ENCODE measurements around the gene MMP19.
A peak's percentile ranks its signal among the peaks of the same experiment; 100 is the strongest.
"Not testable (repeated sequence)": the region's sequence is repeated elsewhere in the genome, so short reads cannot be mapped to it uniquely, and the experiment has no call there.

Gene MMP19

DNA sequence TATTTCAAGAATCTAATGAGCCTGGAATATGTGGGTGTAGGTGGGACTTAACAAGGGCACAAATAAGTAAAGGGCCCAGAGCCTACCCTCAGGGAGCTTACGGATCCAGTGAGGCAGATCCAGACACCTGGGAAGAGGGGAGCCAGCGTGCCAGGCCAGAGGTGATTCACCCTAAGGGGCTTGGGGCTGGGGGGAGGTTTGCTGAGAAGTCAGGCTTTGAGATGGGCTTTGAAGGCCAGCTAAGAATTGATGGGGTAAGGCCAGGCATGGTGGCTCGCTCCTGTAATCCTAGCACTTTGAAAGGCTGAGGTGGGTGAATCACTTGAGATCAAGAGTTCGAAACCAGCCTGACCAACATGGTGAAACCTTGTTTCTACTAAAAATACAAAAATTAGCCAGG lies 695 bp upstream of the MMP19 start:
- DNase-seq (ENCODE audit: low read depth in 2 of 2): no peak

DNA sequence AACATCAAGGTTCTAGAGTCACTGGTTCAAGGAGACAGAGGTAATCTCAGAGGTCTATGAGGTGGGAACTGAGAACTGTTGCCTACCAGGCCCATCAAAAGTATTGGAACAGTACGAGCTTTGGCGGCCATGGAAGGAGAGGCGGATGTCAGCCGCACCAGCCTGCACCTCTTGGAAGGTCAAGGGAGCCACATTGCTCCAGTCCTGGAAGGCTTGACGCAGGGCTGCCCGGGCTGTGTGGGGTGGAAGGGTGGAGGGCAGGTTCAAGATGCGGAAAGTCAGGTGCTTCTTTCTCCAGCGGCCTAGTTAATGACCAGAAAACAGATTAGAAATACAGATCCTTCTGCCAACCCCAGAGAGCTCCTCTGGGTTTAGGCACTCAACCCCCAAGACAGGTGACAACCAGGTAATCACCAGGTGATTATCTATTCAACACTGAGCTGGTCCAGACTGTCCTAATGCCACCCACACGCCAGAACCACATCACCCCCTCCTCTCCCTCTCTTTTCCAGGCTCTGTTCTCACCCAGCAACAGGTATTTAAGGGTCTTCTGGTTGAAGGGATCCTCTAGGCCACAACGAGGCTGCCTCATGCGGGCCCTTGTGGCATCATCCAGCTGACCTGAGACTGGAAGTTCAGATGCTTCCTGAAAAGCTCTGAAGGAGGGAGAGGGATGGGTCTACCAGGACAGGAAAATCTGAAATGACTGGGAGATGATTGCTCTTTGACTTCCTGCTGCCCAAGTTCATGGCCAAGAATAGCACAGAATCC lies 2.0 kb downstream of the MMP19 start:
- no peak for DNase-seq (ENCODE audit: low read depth in 2 of 2)

DNA sequence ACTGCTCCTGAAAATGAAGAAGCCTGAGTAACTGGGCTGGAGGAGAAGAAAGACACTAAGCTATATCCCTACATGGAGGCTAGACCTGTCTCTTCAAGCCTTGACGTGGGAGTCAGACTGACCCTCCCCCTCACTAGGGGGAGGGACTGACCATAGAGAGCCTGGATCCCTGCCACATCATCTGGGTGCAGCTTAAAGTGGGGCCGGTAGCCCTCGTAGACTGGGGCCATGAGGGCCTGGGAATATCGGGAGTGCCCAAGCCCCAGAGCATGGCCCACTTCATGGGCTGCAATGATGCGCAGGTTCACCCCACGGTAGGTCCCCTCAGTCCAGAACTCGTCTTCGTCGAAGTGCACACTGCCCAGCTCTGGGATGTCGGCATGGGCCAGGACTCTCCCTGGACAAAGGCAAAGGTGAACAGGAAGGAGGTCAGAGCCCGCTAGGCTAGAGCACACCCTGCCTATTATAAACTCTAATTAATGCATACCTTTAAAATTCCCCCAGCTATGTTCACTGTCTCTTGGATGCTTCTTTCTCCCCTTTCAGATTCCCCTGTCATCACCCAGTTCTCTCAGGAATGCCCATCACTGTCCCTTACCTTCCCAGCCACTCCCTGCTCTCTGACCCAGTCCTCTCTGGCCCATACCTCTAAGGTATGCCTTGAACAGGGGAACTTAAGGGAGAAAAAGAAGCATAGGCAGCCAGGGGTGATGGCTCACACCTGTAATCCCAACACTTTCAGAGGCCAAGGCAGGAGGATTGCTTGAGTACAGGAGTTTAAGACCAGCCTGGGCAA lies 3.2 kb downstream of the MMP19 start:
- no peak for DNase-seq (ENCODE audit: low read depth in 2 of 2)

DNA sequence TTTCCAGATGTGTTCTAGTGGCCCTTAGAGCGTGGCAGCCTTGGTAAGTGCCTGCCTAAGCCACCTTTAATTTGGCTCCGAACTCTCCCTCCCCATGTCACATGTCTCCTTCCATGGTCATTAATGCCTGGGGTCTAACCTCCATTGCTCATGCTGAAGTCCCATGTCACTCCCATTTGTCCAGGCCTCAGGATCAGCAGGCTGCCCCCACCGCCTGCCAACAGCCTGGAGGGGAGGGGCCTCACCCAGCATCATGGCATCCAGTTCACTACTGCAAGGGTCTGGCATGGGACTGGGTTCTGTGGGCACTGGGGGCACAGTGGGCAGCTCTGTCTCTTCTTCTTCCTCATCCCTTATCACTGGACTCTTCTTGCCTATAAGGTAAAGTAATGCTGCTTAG lies 4.4 kb downstream of the MMP19 start:
- DNase-seq (ENCODE audit: low read depth in 2 of 2): no peak

DNA sequence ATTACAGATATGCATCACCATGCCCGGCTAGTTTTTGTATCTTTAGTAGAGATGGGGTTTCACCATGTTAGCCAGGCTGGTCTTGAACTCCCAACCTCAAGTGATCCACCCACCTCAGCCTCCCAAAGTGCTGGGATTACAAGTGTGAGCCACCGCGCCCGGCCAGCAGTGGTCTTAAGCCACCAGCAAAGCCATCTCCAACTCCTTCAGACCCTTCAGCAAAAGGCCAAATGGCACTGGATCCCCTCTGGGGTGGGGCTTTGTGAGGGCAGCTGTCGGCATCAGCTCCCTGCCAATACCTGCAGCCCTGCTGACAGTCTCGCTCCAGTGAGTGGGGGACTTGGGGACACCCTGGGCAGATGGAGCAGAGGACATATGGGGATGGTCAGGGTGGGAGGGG lies 8.3 kb downstream of the MMP19 start:
- not testable (repeated sequence) for DNase-seq (ENCODE audit: low read depth in 2 of 2)

DNA sequence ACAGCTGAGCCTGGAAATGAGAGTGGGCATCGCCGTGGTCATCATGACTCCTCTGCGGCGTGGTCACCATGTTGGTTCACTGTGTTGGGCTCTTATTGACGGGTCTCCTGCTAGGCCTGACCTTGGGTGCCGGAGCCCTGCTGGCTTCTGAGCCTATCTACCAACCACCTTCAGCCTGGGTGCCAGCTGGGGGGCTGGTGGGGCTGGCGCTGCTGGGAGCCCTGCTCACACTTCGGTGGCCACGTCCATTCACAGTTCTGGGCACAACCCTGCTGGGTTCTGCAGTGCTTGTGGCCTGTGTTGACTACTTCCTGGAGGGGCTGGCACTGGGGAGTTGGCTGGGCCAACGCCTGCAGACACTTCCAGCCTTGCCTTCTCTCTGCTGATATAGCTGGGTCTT lies 9.7 kb downstream of the MMP19 start:
- DNase-seq (ENCODE audit: low read depth in 2 of 2): no peak

DNA sequence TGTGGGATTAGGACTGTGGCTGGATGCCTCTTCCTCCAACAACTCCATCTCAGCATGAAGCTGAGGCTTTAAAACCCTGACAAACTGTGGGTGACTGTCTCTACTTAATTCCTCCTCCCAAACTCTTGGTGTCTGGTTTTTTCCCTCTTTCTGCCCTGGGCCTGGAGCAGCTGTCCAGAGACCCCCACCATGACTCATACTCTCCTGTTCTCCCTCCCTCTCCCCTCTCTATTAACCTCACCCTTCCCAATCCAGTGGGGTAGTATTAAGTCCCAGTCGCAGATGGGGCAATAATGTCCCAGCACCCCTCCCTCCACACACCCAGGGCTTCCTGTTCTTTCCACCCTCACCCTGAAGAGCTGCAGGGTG lies 11.3 kb downstream of the MMP19 start:
- no peak for DNase-seq (ENCODE audit: low read depth in 2 of 2)

DNA sequence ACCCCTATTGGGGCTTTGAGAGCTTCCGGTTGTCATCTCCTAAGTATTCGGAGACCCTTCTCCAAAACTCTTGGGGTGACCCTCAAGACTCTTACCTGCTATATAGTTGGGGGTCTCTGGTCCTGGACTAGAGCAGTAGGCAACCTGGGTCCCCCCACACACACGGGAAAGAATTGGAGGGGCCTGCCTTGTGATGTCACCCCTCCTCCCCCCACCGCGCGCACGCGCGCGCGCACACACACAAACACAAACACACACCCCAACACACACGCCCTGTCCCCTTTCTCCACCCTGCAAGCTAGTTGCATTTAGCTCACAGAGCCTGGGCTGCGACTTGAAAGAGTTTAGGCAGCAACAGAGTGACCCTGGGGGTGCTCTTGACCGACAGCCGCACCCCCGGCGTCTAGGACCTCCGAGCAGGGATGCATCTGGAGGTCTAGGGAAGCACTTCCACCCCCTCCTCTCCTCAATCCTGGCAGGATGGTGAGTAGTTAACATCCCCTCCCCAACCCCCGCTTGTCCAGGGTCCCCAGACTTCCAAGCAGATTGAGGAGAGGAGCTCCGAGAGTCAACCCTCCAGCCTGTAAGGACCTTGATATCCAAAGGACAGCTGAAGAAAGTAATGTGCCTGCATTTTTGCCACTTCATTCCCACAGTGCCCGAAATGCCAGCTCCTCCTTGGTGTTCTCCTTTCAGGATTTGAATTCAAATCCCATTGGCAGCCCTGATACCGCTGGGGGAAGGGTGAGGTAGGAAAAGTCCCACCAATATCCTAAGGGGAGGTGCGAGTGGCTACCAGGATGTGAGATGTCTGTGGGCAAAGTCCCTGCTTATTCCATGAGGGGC lies 11.9 kb downstream of the MMP19 start:
- DNase-seq (ENCODE audit: low read depth in 2 of 2): peak; percentile 35 to 36

DNA sequence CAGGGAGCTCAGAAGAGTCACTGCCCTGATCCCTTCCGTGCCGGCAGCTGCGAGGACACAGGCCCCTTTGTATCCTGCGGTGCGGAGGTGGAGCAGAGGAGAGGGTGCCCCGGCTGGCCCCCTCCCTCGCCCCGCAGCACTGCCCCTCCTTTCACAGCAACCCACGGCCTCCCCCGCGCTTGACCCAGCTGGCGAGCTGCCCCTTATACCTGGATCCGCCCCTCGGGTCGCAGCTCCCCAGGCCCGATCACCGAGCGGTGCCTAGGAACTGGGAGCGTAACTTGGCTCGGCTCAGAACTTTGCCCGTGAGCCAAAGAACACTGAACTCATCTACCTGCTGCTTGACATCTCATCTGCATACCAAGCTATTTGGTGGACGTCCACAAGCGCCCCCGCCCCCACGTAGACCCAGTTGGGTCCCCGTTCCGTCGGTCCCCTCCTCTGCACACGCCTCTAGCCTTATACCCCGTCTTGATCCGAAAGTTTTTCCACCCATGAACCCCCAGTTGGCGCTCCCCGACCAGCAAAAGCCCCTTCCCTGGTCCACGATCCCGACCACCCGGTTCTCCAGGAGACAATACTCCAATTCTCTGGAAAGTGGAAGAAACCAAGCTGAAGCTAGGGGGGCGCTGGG lies 12.7 kb downstream of the MMP19 start:
- no peak for DNase-seq (ENCODE audit: low read depth in 2 of 2)

DNA sequence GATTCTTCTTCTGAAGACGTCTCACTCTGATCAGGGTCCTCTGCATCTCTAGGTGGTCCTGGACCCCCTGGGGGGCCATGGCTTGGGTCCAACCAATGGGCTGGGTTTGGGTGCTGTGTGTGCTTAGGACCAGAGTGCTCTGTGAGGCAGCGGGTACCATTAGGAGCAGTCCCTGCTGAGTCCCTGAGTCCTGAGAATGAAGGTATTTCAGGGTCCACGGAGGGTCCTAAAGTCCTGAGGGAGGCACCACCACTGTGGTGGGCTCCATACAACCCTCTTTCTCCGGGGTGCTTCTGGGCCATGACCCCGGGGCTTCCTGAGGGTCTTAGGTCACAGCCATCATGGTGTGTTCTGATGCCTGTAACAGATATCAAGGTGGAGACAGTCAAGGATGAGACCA lies 14.4 kb downstream of the MMP19 start:
- no peak for DNase-seq (ENCODE audit: low read depth in 2 of 2)

DNA sequence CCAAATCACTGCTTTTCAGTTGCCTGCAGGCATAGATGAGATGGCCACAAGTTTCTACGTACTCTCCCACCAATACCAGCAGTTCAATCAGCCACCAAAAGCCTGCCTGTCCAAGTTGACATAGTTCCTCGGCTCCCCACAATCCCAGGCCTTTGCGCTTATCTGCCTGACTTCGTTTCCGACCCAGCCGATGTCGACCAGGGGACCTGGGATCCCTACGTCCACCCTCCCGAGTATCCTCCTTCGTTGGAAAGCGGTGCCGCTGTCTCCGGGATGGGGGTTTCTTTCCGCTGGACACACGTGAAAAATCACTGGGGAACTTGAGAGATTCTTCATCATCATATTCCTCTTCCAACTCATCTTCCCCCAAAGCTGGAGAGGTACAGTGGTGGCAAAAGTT lies 14.9 kb downstream of the MMP19 start:
- DNase-seq (ENCODE audit: low read depth in 2 of 2): no peak

DNA sequence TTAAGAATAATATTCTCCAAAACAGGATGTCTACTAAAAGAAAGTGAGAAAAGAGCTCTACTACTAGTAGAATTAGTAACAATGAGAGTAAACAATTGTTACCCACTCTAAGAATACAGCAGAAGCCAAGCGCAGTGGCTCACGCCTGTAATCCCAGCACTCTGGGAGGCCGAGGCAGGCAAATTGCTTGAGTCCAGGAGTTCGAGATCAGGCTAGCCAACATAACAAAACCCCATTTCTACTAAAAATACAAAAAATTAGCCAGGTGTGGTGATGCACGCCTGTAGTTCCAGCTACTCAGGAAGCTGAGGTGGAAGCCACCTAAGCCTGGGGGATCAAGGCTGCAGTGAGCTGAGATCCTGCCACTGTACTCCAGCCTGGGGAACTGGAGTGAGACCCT lies 18.0 kb downstream of the MMP19 start:
- no peak for DNase-seq (ENCODE audit: low read depth in 2 of 2)

DNA sequence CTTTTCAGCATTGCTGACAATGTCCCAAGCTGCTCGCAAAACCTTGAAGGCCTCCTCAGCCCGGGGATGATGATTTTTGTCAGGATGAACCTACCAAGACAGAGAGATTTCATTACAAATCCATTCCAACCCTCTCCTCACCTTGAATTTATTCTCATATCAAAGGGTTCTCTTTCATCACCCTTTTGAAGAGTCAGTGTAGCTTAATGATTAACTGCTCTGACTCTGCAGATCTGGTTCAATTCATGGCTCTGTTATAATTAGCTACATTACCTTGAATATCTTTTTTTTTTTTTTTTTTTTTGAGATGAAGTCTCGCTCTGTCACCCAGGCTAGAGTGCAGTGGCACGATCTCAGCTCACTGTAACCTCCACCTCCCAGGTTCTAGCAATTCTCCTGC lies 19.3 kb downstream of the MMP19 start:
- DNase-seq (ENCODE audit: low read depth in 2 of 2): no peak

DNA sequence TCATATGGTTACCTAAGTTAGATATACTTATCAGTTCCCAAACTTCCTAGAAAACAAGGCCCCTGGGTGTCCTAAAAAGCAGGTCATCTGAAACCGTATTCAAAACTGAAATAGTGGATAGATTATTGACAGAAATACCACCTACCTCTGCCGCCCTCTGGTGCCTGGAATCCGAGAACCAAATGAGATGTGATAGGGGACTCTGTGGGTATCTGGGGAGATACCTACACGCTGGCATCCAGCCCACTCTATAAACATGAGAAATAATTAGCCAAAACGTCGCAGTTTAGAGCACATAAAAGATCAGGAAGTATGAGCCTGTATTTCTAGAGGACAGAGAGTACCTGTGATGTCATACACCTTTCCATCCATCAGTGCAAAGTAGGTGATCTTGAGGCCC lies 20.5 kb downstream of the MMP19 start:
- no peak for DNase-seq (ENCODE audit: low read depth in 2 of 2)

DNA sequence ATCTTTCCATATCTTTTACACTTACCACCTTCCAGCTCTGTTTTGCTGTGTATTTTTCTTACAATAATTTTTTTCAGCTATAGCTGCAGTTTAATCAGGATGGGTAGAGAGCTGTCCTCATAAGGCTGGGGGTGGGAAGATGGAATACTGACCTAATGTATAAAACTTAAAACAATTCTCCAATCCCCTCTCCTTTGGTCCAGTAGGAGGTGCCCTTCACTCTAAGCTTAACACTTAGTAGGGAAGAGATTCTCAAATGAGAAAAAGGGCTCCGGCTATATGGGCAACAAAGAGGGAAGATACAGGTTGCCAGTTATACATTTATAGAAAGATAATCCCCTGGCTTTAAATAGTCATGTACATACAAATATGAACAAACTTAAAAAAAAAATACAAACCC lies 22.1 kb downstream of the MMP19 start:
- no peak for DNase-seq (ENCODE audit: low read depth in 2 of 2)

DNA sequence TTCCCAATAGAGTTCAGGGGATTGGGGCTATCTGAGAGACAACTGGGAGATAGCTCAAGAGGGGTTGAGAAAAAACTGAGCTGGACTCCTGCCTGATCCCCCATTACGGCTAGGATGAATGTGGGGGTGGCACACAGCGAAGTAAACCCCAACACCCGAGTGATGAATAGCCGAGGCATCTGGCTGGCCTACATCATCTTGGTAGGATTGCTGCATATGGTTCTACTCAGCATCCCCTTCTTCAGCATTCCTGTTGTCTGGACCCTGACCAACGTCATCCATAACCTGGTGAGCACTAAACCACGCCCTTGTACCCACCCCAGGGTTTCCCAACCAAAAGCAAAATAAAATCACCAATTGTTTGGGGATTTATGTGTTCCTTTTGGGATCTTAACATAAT lies 23.9 kb downstream of the MMP19 start:
- no peak for DNase-seq (ENCODE audit: low read depth in 2 of 2)

DNA sequence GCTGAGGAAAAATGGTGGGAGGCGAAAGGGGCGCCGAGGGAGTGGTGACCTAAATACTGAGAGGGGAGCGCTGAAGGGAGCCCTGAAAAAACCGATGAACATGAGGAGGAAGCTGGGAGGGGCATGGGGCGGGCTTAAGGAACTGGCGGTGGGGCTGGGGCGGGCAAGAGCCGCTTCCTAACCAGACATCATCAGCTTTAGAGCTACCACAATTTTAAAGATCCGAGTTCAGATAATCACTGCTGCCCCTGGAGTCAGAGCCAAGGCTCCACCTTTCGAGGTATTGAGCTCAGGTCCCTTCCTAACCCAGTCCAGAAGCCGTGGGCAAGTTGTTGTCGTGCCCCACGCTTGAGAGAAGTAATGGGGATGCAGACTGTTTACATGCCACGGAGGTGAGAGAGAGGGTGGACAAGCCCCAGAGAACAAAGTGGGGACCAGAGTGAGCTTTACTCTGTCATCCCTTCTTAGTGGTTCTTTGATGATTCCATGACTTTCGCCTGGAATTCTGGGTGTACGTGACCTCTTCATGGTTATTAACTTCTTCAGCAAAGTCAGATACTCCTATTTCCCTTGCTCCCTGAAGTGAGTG lies 24.5 kb downstream of the MMP19 start:
- no peak for DNase-seq (ENCODE audit: low read depth in 2 of 2)

DNA sequence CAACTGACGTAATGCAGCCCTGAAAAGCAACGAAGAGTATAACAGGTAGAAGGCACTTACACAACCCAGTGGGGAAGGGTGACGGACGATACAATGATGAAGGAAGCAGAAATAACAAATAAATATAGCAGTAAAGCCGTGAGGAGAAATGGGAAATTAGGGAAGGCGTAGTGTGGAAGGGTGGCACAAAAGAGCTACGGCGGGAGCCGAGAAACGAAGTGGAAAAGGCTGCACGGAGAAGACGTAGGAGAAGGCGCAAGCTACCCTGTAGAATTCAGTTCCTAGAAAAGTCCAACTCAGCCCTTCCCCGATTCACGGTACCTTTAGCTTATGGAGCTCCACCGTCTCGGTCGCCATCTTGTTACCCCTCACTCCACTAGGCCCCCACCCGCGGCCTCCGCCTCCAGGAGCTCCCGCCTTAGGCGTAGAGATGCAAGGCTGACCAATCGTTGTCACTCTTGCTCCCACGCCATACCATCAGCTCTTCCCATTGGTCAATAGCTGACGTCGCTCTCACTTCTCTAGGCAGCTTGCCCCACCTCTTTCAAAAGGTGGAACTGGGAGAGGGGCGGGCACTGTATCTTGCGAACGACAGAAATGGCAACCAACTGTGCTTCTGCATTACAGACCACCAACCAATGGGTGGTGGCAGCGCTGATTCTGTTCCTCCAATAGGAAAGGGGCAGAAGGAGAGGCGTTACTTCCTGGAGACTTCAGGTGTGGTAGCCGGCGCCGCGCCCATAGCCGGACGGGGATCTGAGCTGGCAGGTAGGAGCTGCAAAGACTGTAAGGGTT lies 25.2 kb downstream of the MMP19 start, which contains the start of the genes ORMDL2 and SARNP:
TSS of gene ORMDL2 (plus strand) at position 697 of the 795 bp plus-strand sequence. CDS start 959 bp downstream, outside the sequence.
TSS of gene SARNP (minus strand) at position 380 of the 795 bp plus-strand sequence. CDS start at position 357, 23 bp downstream.
- peak; percentile 100 for DNase-seq (ENCODE audit: low read depth in 2 of 2)

DNA sequence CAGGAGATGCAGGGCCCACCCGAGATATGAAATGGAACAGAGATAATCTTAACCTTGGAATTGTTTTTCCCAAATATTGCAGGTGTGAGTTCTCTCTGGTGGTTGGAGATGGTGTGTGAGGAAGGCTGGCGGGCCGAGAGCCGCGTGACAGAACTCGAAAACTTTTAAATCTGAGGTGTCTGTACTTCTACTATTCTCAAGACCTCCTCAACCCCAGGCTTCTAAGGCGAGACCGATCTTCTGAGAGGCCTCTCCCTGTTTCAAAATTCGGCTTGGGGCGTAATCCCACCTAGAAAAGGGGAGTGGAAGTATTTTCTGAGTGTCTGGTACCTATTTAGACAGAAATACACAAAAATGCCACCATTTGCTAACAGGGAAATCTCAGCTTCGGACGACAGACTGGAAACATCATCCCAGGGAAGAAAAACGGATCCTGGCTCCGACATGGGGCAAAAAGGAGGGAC lies 25.8 kb downstream of the MMP19 start:
- no peak for DNase-seq (ENCODE audit: low read depth in 2 of 2)

DNA sequence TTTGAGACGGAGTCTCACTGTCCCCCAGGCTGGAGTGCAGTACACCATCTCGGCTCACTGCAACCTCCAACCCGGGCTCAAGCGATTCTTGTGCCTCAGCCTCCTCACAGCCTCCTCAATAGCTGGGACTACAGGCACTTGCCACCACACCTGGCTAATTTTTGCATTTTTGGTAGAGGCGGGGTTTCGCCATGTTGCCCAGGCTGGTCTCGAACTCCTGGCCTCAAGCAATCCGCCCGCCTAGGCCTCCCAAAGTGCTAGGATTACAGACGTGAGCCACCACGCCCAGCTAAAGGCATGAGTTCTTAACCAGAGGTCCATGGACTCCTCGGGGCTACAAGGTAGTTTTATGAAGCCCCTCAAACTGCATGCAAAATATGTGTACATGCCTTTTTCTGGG lies 27.3 kb downstream of the MMP19 start:
- no peak for DNase-seq (ENCODE audit: low read depth in 2 of 2)

Data from fibroblast of skin of left quadriceps (primary cell).